HL-60 (cell line): Measurements from ENCODE around the gene FBLN5.
A peak's percentile ranks its signal among the peaks of the same experiment; 100 is the strongest.

Experiments
- POLR2AphosphoS5 ChIP-seq: IDR thresholded peaks from 2 replicates; pipeline ENCODE4 v1.6.1; 2012; ENCODE audit warnings: low read depth
- SPI1 ChIP-seq: IDR thresholded peaks from 2 replicates; pipeline ENCODE4 v1.6.1; 2012; ENCODE audit warnings: low read depth, mild to moderate bottlenecking, borderline replicate concordance
- TF ChIP-seq, protein P1 (sequence below): IDR thresholded peaks from one replicate; pipeline ENCODE4 v1.5.1; 2011; ENCODE audit warnings: low read length, control low read depth, inconsistent platforms; ENCODE audit not compliant: insufficient read depth
- TF ChIP-seq, protein P2 (sequence below): IDR thresholded peaks from 2 replicates; pipeline ENCODE4 v1.6.1; 2012; ENCODE audit warnings: low read depth; ENCODE audit not compliant: insufficient replicate concordance

DNA sequence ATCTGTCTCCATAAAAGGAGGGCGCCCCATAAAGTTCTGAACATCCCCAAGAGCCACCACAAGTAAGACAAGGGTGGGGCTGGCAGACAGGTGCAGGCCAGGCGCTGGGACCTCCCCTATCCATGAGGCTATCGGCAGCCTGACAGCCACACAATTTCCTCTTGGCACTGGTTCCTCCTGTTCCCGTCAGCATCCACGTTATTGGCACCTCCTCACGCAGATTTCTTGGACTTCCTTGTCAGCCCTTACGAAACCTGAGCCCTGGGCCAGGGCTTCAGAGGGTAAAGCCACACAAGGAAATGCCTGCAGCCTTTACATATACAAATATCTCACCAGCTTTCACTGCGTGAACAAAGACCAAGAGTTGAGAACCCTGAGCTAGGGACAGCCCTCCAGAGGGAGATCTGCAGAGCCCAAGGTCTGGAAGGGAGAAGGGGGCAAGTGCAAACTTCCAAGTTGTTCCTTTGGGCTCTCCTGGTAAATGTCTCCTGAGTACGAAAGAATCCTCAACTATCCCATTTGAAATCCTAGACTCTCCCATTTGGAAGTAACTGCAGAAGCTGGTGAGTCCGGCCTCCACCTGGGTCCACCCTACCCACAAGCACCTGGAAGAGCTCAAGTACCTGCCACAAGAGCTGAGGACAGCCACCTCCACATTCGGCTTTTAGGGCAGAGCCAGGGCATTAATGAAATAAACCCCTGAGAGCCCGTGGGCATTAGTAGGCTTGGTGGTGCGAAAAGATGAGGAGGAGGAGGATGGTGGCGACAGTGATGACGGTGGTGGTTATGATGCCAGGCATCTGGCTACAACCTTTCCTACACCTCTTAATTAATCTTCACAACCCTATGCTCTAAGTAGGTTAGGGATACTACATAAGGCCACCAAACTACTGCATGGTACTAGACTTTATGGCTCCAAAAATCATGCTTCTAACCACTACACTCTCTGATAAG lies 74.7 kb downstream of the FBLN5 start:
- TF ChIP-seq, protein P1, sequence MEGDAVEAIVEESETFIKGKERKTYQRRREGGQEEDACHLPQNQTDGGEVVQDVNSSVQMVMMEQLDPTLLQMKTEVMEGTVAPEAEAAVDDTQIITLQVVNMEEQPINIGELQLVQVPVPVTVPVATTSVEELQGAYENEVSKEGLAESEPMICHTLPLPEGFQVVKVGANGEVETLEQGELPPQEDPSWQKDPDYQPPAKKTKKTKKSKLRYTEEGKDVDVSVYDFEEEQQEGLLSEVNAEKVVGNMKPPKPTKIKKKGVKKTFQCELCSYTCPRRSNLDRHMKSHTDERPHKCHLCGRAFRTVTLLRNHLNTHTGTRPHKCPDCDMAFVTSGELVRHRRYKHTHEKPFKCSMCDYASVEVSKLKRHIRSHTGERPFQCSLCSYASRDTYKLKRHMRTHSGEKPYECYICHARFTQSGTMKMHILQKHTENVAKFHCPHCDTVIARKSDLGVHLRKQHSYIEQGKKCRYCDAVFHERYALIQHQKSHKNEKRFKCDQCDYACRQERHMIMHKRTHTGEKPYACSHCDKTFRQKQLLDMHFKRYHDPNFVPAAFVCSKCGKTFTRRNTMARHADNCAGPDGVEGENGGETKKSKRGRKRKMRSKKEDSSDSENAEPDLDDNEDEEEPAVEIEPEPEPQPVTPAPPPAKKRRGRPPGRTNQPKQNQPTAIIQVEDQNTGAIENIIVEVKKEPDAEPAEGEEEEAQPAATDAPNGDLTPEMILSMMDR, result no peak
- 0 out of 2 replicates have a peak, but pooled peaks have one; percentile 8 for TF ChIP-seq SPI1
- TF ChIP-seq POLR2AphosphoS5, result no peak
- TF ChIP-seq, protein P2, sequence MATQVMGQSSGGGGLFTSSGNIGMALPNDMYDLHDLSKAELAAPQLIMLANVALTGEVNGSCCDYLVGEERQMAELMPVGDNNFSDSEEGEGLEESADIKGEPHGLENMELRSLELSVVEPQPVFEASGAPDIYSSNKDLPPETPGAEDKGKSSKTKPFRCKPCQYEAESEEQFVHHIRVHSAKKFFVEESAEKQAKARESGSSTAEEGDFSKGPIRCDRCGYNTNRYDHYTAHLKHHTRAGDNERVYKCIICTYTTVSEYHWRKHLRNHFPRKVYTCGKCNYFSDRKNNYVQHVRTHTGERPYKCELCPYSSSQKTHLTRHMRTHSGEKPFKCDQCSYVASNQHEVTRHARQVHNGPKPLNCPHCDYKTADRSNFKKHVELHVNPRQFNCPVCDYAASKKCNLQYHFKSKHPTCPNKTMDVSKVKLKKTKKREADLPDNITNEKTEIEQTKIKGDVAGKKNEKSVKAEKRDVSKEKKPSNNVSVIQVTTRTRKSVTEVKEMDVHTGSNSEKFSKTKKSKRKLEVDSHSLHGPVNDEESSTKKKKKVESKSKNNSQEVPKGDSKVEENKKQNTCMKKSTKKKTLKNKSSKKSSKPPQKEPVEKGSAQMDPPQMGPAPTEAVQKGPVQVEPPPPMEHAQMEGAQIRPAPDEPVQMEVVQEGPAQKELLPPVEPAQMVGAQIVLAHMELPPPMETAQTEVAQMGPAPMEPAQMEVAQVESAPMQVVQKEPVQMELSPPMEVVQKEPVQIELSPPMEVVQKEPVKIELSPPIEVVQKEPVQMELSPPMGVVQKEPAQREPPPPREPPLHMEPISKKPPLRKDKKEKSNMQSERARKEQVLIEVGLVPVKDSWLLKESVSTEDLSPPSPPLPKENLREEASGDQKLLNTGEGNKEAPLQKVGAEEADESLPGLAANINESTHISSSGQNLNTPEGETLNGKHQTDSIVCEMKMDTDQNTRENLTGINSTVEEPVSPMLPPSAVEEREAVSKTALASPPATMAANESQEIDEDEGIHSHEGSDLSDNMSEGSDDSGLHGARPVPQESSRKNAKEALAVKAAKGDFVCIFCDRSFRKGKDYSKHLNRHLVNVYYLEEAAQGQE, result no peak
